HAP-1 (cell line): ENCODE measurements around the gene CRTC1.
A peak's percentile ranks its signal among the peaks of the same experiment; 100 is the strongest.

Experiments used
- DNase-seq, 2 experiments: peaks; one replicate each; pipeline ENCODE4 v3.0.0-alpha.2; 2016 to 2020; ENCODE audit warnings: low spot score in 2 of 2
- H3K27me3 ChIP-seq: fragments of 250-450 bp; sonication (Bioruptor Pico); 2 replicates; pipeline ENCODE4 v1.5.1; 2020; ENCODE audit warnings: low read depth, mild to moderate bottlenecking, moderate library complexity
- H3K36me3 ChIP-seq: fragments of 250-450 bp; sonication (Bioruptor Pico); replicated peaks from 2 replicates; pipeline ENCODE4 v1.5.1; 2020; ENCODE audit warnings: mild to moderate bottlenecking
- H3K4me1 ChIP-seq: fragments of 250-450 bp; sonication (Bioruptor Pico); 2 replicates; pipeline ENCODE4 v1.5.1; 2020; ENCODE audit warnings: mild to moderate bottlenecking
- H3K4me3 ChIP-seq: fragments of 250-450 bp; sonication (Bioruptor Pico); 2 replicates; pipeline ENCODE4 v1.5.1; 2020; ENCODE audit warnings: mild to moderate bottlenecking, moderate library complexity
- H3K9me3 ChIP-seq: fragments of 250-450 bp; sonication (Bioruptor Pico); 2 replicates; pipeline ENCODE4 v1.5.1; 2020; ENCODE audit warnings: mild to moderate bottlenecking, moderate library complexity
- in situ Hi-C: fragments of 300-500 bp; cut with MboI; formaldehyde crosslinking; loops from 3 replicates; pipeline ENCODE4 v1.14.3; 2020; ENCODE audit warnings: low sequenced_read_pairs, inconsistent platforms, mixed read lengths

The CRTC1 gene

GRCh38 chr19:18828786-18829185 lies 145.3 kb downstream of the CRTC1 start:
- no peak for DNase-seq
- peaks cover 3% of the 10 kb centered on the region; the same call in 1 of the 2 replicates for H3K36me3 ChIP-seq
- no peaks in the 10 kb centered on the region for H3K27me3 ChIP-seq
- in situ Hi-C loops = no loop called here
- no peak overlapping the region for H3K4me3 ChIP-seq
- H3K4me1 ChIP-seq = peaks cover 3% of the 10 kb centered on the region
- 0 out of 2 replicates have a peak, but pooled peaks cover 2% of the 10 kb centered on the region for H3K9me3 ChIP-seq

- no peak overlapping the region for H3K4me3 ChIP-seq
- peaks cover 10% of the 10 kb centered on the region for H3K4me1 ChIP-seq
- 0 out of 2 replicates have a peak, but pooled peaks cover 2% of the 10 kb centered on the region for H3K9me3 ChIP-seq
- in situ Hi-C loops = no loop called here
- H3K36me3 ChIP-seq = peaks cover 13% of the 10 kb centered on the region
- no peak for DNase-seq
- H3K27me3 ChIP-seq = no peaks in the 10 kb centered on the region
Measured at GRCh38 chr19:18830488-18830887, 147.0 kb downstream of the CRTC1 start.

GRCh38 chr19:18831524-18832305 lies 148.2 kb downstream of the CRTC1 start, which contains the start of gene UPF1:
Gene UPF1, plus strand, starts transcription at chr19:18831959. Its CDS starts 251 bp downstream, at chr19:18832210.
- peak; percentile 84 to 98 for DNase-seq
- Histone ChIP-seq H3K4me1 (peaks cover 10% of the 10 kb centered on the region), H3K27me3 (no peaks in the 10 kb centered on the region), H3K9me3 (0 out of 2 replicates have a peak, but pooled peaks cover under 1% of the 10 kb centered on the region), H3K4me3 (peak within 1 kb of the TSS; percentile 80), H3K36me3 (peaks cover 22% of the 10 kb centered on the region)
- in situ Hi-C loops = no loop called here
